ENCODE results near the gene DCXR. TPM values are rescaled to one million over a fixed set of nuclear protein-coding genes. Genes with fewer than 3 reads are reported as not detected.

Gene DCXR
- total RNA-seq, 1 experiment from 2014 or later, result 140 TPM

- CTCF ChIA-PET, result no interaction called here
- intact Hi-C loops (cut with micrococcal nuclease; ENCODE audit: unreplicated experiment), result loop anchor here (5.0 kb wide), 1 partner anchor 119 kb away; no protein-coding TSS in a partner anchor
- peaks cover 11% of the 10 kb centered on the region for H3K4me1 ChIP-seq (ENCODE audit: insufficient read depth, low read length, poor library complexity, severe bottlenecking)
- POLR2A ChIA-PET (ENCODE audit: low non-redundant PET), result no interaction called here
- no peaks in the 10 kb centered on the region for H3K36me3 ChIP-seq (ENCODE audit: insufficient read depth, low read length, poor library complexity, severe bottlenecking)
- BruUV-seq (replicated peaks), result no TSS peak
- no peak for TF ChIP-seq EZH2 (IDR thresholded peaks at IDR 0.05; ENCODE audit: borderline replicate concordance, low read depth, low read length, poor library complexity, severe bottlenecking)
- no peak for TF ChIP-seq CTCF (conservative IDR thresholded peaks at IDR 0.05; ENCODE audit: low read depth, low read length)
- H3K27me3 ChIP-seq (replicated peaks; ENCODE audit: insufficient read depth, low read depth, low read length, poor library complexity), result no peaks in the 10 kb centered on the region
- H3K4me3 ChIP-seq (ENCODE audit: low read depth, low read length, poor library complexity, severe bottlenecking), result no peak overlapping the region
- no peak overlapping the region for H3K27ac ChIP-seq (ENCODE audit: low read depth, low read length, poor library complexity, severe bottlenecking)
- DNase-seq (ENCODE audit: low spot score), result no peak
- H3K9me3 ChIP-seq (ENCODE audit: low read depth, low read length, poor library complexity, severe bottlenecking), result no peaks in the 10 kb centered on the region
Observed at GRCh38 chr17:82033359-82034085, 4.0 kb downstream of the DCXR start.

- Histone ChIP-seq H3K9me3 (ENCODE audit: low read depth, low read length, poor library complexity, severe bottlenecking) (no peaks in the 10 kb centered on the region), H3K27ac (ENCODE audit: low read depth, low read length, poor library complexity, severe bottlenecking) (no peak overlapping the region), H3K27me3 (replicated peaks; ENCODE audit: insufficient read depth, low read depth, low read length, poor library complexity) (no peaks in the 10 kb centered on the region), H3K4me3 (ENCODE audit: low read depth, low read length, poor library complexity, severe bottlenecking) (peak overlapping the region; percentile 67), H3K4me1 (ENCODE audit: insufficient read depth, low read length, poor library complexity, severe bottlenecking) (peaks cover 11% of the 10 kb centered on the region), H3K36me3 (ENCODE audit: insufficient read depth, low read length, poor library complexity, severe bottlenecking) (peaks cover 3% of the 10 kb centered on the region)
- ChIA-PET CTCF (no interaction called here), POLR2A (ENCODE audit: low non-redundant PET) (no interaction called here)
- no TSS peak for BruUV-seq (replicated peaks)
- DNase-seq (ENCODE audit: low spot score), result no peak
- intact Hi-C loops (cut with micrococcal nuclease; ENCODE audit: unreplicated experiment), result loop anchor here (5.0 kb wide), 1 partner anchor 120 kb away; no protein-coding TSS in a partner anchor
- TF ChIP-seq EZH2 (IDR thresholded peaks at IDR 0.05; ENCODE audit: borderline replicate concordance, low read depth, low read length, poor library complexity, severe bottlenecking), result no peak
- TF ChIP-seq CTCF (conservative IDR thresholded peaks at IDR 0.05; ENCODE audit: low read depth, low read length), result no peak
Observed at GRCh38 chr17:82031885-82032627, 5.4 kb downstream of the DCXR start.

- no TSS peak for BruUV-seq (replicated peaks)
- ChIA-PET POLR2A (ENCODE audit: low non-redundant PET) (no interaction called here), CTCF (interaction anchor here (1.3 to 1.6 kb wide), 2 partner anchors 9 to 123 kb away, joined by 7 to 19 read pairs; no protein-coding TSS in a partner anchor)
- Histone ChIP-seq H3K4me3 (ENCODE audit: low read depth, low read length, poor library complexity, severe bottlenecking) (peak within 1 kb of the TSS; percentile 67), H3K27ac (ENCODE audit: low read depth, low read length, poor library complexity, severe bottlenecking) (peak within 1 kb of the TSS; percentile 62), H3K36me3 (ENCODE audit: insufficient read depth, low read length, poor library complexity, severe bottlenecking) (peaks cover 5% of the 10 kb centered on the region), H3K9me3 (ENCODE audit: low read depth, low read length, poor library complexity, severe bottlenecking) (no peaks in the 10 kb centered on the region), H3K4me1 (ENCODE audit: insufficient read depth, low read length, poor library complexity, severe bottlenecking) (peaks cover 7% of the 10 kb centered on the region), H3K27me3 (replicated peaks; ENCODE audit: insufficient read depth, low read depth, low read length, poor library complexity) (no peaks in the 10 kb centered on the region)
- intact Hi-C loops (cut with micrococcal nuclease; ENCODE audit: unreplicated experiment), result loop anchor here (5.0 kb wide), 1 partner anchor 121 kb away; no protein-coding TSS in a partner anchor
- peak; percentile 70 for DNase-seq (ENCODE audit: low spot score)
- TF ChIP-seq EZH2 (IDR thresholded peaks at IDR 0.05; ENCODE audit: borderline replicate concordance, low read depth, low read length, poor library complexity, severe bottlenecking), result no peak
- no peak for TF ChIP-seq CTCF (conservative IDR thresholded peaks at IDR 0.05; ENCODE audit: low read depth, low read length)
Observed at GRCh38 chr17:82031303-82031884, 6.1 kb downstream of the DCXR start, which contains the start of gene RAC3. TSS of gene RAC3 (plus strand) at chr17:82031678. CDS start at chr17:82031762, 84 bp downstream.

Measured in A673 (cell line).